ENCODE data around the gene DENND1A. TPM values are rescaled to one million over a fixed set of nuclear protein-coding genes. Genes with fewer than 3 reads are reported as not detected.
A peak's percentile ranks its signal among the peaks of the same experiment; 100 is the strongest.

Gene DENND1A
- total RNA-seq, 1 donor from 2014 or later: 15.4 TPM

DNA sequence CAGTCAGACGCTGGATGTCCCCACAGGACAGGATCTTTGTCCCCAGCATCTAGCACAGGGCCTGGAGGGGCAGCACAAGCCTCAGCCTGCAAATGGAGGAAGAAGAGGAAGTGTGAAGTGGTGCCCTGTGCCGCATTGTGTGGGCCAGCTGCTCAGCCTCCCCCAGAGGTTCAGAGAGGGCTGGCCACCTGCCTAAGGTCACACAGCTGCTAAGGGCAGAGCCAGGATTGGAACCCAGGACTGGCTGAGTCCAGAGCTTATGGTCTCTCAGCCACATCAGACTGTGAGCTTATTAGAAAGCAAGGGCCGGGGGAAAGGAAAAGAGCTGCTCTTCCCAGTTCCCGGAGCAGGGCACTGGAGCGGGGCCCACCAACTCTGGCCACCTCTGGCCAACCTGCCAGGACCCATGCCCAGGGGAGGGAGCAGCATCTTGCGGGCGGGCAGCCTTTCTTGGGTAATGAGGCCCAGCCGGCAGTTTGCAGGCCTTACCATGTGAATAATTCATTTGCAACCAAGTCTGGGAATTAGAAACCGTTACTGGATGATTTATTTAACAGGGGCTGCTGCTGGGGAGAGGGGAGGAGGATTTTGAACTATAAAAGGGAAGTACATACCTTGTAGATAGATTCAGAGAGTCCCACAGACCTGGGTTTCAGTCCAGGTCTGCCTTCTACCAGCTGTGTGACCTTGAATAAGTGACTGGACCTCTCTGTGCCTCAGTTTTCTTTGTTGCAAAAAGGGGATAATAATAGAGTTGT, 585.6 kb downstream of the DENND1A start:
- peaks cover 10% of the 10 kb centered on the region for H3K4me1 ChIP-seq
- ATAC-seq (no peak), DNase-seq (no peak)
- H3K9me3 ChIP-seq: no peaks in the 10 kb centered on the region
- intact Hi-C loops (cut with DNase I): no loop called here
- no peaks in the 10 kb centered on the region for H3K27me3 ChIP-seq
- H3K4me3 ChIP-seq: no peak overlapping the region
- no peaks in the 10 kb centered on the region for H3K36me3 ChIP-seq
- TF ChIP-seq, protein P1, sequence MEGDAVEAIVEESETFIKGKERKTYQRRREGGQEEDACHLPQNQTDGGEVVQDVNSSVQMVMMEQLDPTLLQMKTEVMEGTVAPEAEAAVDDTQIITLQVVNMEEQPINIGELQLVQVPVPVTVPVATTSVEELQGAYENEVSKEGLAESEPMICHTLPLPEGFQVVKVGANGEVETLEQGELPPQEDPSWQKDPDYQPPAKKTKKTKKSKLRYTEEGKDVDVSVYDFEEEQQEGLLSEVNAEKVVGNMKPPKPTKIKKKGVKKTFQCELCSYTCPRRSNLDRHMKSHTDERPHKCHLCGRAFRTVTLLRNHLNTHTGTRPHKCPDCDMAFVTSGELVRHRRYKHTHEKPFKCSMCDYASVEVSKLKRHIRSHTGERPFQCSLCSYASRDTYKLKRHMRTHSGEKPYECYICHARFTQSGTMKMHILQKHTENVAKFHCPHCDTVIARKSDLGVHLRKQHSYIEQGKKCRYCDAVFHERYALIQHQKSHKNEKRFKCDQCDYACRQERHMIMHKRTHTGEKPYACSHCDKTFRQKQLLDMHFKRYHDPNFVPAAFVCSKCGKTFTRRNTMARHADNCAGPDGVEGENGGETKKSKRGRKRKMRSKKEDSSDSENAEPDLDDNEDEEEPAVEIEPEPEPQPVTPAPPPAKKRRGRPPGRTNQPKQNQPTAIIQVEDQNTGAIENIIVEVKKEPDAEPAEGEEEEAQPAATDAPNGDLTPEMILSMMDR (IDR thresholded peaks at IDR 0.05): no peak
- H3K27ac ChIP-seq: no peak overlapping the region

DNA sequence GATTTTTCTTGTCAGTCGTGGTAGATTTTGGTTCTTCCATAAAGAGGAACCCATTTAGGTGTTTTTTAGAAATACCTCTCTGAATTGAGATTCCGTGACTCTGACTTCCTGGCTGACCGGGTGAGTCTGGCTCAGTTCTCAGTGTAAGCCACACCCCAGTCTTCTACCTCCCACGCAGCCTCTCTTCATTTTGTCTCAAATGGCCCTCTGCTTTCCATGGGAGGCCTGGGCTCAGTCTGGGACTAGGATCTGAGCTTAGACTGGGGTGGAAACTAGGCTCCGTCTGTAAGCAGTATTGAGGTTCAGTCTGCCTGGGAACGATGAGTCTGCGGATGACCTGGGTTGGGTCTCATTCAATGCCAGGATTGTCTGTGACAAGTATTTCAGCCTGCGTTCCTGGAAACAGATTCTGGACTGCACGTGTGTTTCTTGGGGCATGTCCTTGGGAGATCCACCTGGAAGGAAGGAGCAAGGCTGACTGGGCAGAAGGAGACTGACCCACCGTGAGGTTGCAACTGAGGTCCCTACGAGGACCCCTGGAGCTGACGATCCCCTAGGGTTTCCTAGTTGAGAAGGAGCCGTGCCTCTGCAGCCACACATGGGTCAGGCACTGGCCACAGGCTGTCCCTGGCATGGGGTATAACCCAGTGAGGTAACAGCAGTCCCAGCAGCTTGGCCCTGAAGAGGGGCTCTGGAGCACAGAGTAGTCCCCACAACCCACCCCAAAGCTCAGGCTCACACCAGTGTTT, 586.3 kb downstream of the DENND1A start:
- DNase-seq: no peak
- H3K27ac ChIP-seq: no peak overlapping the region
- H3K36me3 ChIP-seq: no peaks in the 10 kb centered on the region
- no peaks in the 10 kb centered on the region for H3K9me3 ChIP-seq
- H3K27me3 ChIP-seq: no peaks in the 10 kb centered on the region
- no peak overlapping the region for H3K4me3 ChIP-seq
- ATAC-seq: peak; percentile 9
- intact Hi-C loops (cut with DNase I): no loop called here
- TF ChIP-seq, protein P1 (IDR thresholded peaks at IDR 0.05): no peak
- peaks cover 10% of the 10 kb centered on the region for H3K4me1 ChIP-seq

DNA sequence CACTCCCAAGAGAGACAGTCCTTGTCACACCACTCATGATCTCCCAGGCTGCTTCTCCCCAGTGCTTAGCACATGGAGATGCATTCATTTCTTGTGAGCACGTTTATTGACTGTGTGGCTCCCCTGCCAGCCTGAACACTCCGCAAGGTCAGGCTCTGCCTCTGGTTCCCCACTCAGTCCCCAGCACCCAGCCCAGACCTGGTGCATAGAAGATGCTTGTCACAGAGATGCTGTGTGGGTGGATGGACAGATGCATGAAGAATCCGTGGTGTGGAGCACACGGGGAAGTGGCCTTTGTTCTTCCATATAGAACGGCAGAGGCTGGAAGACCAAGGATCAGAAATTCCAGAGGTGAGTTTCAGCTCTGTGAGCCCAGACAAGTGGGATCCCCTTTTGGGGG, 587.7 kb downstream of the DENND1A start:
- Histone ChIP-seq H3K36me3 (no peaks in the 10 kb centered on the region), H3K9me3 (no peaks in the 10 kb centered on the region), H3K27me3 (no peaks in the 10 kb centered on the region), H3K27ac (no peak overlapping the region), H3K4me3 (no peak overlapping the region), H3K4me1 (peaks cover 10% of the 10 kb centered on the region)
- TF ChIP-seq, protein P1 (IDR thresholded peaks at IDR 0.05): no peak
- no peak for ATAC-seq
- intact Hi-C loops (cut with DNase I): no loop called here
- DNase-seq: no peak

DNA sequence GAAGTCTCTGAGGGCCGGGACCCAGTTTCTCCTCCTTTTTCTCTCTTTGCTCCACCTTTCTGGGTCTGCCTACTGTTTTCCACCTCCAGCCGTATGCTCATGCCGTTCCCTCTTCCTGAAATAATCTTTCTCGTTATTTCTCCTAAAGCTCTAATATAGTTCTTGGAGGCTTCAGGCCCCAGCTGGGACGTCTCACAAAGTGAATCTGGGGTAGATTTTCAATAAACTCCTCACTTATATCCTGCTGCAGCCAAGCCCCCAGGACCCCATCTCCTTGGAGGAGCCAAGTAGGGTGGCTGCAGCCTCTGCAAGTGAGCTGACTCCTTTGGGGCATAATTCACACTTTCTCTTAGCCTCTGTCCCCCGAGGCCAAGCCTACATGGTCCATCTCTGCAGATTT, 588.1 kb downstream of the DENND1A start:
- TF ChIP-seq, protein P1 (IDR thresholded peaks at IDR 0.05): no peak
- Histone ChIP-seq H3K9me3 (no peaks in the 10 kb centered on the region), H3K27me3 (no peaks in the 10 kb centered on the region), H3K36me3 (no peaks in the 10 kb centered on the region), H3K4me3 (no peak overlapping the region), H3K27ac (no peak overlapping the region), H3K4me1 (peaks cover 10% of the 10 kb centered on the region)
- ATAC-seq (no peak), DNase-seq (no peak)
- intact Hi-C loops (cut with DNase I): no loop called here

DNA sequence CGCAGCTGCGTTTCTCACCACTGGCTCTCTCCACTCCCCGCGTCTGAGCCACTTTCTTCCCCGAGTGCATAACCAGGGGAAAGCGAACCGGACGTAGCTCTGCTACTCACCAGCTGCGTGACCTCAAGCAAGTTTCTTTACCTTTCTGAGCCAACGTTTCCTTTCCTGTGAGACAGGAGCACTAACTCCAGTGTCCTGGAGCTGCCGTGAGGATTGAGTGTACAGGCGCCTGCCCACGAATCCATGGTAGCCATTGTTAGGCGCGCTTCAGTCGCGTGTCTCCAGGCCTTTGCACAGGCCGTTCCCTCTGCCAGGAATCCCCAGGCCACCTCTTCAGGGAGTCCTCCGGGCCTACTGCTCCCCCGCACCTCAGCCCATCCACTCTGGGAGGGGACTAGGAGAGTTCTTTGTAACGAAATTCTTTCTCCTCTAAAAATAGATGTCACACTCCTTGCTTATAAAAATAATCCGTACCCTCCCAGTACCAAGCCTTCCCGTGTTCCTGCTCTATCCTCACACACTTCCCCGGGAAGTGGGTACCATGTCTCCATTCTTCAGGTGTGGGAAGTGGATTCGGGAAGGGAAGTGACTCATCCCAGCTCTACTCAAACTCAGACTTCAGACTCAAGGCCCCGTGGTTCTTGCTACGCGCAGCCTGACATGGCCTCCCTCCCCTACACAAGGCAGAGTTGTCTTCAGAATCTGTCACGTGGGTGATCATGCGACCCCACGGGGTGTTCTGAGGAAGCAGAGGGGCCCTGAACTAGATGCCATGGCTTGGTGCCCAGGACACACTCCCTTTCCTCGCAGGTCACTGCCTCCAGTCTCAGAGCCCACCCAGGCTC, 590.0 kb downstream of the DENND1A start:
- peaks cover 10% of the 10 kb centered on the region for H3K4me1 ChIP-seq
- no peaks in the 10 kb centered on the region for H3K27me3 ChIP-seq
- intact Hi-C loops (cut with DNase I): no loop called here
- no peaks in the 10 kb centered on the region for H3K9me3 ChIP-seq
- peak overlapping the region; percentile 13 for H3K27ac ChIP-seq
- DNase-seq: no peak
- peak; percentile 10 for ATAC-seq
- H3K4me3 ChIP-seq: peak overlapping the region; percentile 32
- TF ChIP-seq, protein P1 (IDR thresholded peaks at IDR 0.05): no peak
- no peaks in the 10 kb centered on the region for H3K36me3 ChIP-seq

Measured in upper lobe of right lung (tissue), 1 donor.